Cardiac septum (tissue), 1 donor: ENCODE results near the gene GUCA1A. TPM values are rescaled to one million over a fixed set of nuclear protein-coding genes. Genes with fewer than 3 reads are reported as not detected.
"Not testable (repeated sequence)": the region's sequence is repeated elsewhere in the genome, so short reads cannot be mapped to it uniquely, and the experiment has no call there.

Experiments used
- DNase-seq: peaks from one replicate; pipeline ENCODE4 v3.0.0-alpha.2; 2020; ENCODE audit warnings: low spot score
- intact Hi-C: fragments of 100-400 bp; cut with DNase I; formaldehyde crosslinking; loops from one replicate; pipeline ENCODE4 v1.14.0; 2022
- total RNA-seq: library from RNA; stranded (reverse); fragmentation: NEBNext Ultra II Directional; extraction: Animal tissue kit (Norgen Biotek cat#: 25700); gene quantifications from one replicate; pipeline ENCODE4 v1.2.1, GENCODE V29; 2021
- donor health status: DM: no; HTN: no; CAD: no.

GUCA1A gene
- total RNA-seq, 1 donor from 2014 or later = not detected

DNA sequence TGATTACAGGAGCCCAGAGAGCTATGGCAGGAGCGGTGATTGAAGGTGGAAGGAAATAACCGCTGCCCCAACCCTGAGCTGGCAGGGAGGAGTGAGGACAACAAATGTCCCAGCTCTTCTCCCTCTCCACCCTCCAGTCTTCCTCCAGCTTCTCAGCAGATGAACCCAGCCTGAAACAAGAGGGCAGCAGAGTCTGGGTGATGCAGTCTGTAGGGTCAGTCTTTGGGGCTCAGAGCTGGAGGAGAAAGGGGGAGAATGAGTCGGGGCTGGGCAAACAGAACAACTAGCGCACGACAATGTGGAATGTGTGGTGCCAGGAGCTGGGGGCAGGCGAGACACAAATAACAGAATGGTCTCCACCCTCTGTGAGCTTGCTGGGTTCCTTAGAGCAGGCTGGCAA lies 4.5 kb upstream of the GUCA1A start:
- no peak for DNase-seq
- intact Hi-C loops = no loop called here

DNA sequence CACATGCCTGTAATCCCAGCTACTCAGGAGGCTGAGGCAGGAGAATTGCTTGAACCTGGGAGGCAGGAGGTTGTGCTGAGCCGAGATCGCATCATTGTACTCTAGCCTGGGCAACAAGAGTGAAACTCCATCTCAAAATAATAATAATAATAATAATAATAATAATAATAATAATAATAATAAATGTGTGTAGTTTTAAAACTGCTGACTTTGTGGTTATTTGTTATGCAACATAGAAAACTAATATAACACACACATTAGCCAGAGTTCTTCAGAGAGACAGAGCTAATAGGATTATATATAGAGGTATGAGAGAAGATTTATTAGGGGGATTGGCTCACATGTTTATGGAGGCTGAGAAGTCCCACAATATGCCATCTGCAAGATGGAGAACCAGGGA lies 3.4 kb upstream of the GUCA1A start:
- intact Hi-C loops = not testable (repeated sequence)

DNA sequence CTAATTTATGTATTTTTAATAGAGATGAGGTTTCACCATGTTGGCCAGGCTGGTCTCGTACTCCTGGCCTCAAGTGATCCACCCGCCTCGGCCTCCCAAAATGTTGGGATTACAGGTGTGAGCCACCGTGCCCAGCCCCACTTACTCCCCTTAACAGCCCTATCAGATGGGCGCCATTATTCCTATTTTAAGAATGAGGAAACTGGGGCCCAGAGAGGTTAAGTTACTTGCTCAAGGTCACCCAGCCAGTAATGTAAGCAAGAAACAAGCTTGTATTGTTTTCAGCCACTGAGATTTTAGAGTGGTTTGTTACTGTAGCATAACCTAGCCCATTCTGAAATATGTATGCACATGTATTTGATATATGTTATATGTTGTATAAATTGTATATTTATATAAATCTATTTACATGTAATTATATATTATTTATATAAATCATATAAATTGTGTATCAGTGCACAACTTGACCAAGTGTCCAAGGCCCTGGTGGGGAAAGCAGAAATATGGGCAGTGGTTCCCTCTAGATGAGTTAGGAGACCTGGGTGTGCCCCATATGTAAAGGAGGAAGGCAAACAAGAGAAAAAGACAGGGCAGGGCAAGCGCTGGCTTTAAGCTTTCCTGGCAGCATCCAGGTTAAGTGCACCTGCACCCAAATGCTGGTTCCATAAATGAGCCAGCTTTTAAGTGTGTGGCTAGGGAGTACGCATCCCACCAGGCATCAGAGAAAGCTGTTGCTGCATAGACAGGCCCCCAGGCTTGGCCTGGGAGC lies 1.2 kb upstream of the GUCA1A start:
- intact Hi-C loops = no loop called here
- no peak for DNase-seq

More for the DNA sequence above, 3.4 kb upstream of the GUCA1A start:
- not testable (repeated sequence) for DNase-seq

DNA sequence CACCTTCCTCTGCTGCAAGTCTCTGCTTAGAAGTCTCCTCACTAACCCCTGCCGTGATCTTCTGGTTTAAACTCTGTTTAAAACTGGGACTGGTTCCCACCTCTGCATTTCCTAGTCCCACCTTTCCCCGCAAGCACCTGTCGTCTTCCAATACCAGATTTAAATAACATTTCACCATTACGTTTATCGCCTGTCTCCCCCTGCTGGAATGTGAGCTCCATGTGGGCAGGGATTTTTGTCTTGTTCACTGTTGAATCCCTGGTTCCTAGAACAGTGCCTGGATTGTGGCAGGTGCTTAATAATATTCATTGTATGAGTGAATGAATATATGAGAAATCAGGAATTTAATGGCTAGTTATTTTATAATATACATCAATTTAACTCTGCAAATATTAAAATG lies 2.7 kb downstream of the GUCA1A start:
- DNase-seq = no peak
- intact Hi-C loops = no loop called here

GRCh38 chr6:42176981-42177380 lies 3.8 kb downstream of the GUCA1A start:
- DNase-seq = no peak
- intact Hi-C loops = no loop called here

GRCh38 chr6:42177514-42178364 lies 4.6 kb downstream of the GUCA1A start:
- DNase-seq = no peak
- intact Hi-C loops = no loop called here

GRCh38 chr6:42179261-42179944 lies 6.2 kb downstream of the GUCA1A start:
- DNase-seq = no peak
- intact Hi-C loops = no loop called here

- intact Hi-C loops = no loop called here
- DNase-seq = no peak
These were observed 6.8 kb downstream of the GUCA1A start for GRCh38 chr6:42179945-42180313.

DNA sequence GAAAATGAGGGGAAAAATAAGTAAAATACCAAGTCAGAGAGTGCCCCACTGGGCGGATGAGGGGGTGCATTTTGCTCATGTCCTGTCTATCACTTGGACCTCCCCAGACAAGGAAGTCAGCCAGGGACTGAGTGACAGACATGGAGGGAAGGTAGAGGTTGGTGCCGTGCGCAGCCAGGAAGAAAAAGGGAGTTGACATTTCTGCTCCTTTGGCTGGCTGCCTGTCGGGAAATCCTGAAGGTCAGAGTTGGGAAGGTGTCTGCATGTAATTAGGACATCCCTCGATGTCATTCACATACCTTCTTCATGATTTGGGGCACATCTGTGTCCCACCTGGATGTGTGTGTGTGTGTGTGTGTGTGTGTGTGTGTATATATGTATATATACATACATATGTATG lies 8.9 kb downstream of the GUCA1A start:
- intact Hi-C loops = no loop called here
- no peak for DNase-seq

DNA sequence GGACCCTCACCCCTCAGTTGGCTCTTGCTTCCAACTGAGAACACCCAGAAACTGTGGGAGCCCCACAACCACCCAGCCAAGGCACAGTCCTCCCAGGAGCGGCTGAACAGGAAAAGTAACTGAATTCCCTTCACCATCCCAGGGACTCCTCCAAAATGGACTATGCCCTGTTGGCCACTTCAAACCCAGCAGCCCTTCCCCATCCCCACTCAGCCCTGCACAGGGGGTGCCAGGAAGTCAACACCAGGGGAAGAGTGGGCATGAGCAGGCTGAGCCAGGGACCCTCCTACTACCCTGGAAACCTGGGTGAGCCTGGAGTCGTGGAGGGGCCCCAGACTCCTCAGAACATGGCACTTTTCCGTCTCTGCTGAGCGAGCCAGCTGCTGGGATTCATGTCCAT lies 11.3 kb downstream of the GUCA1A start:
- DNase-seq = no peak
- intact Hi-C loops = no loop called here

GRCh38 chr6:42185597-42185996 lies 12.4 kb downstream of the GUCA1A start:
- DNase-seq = no peak
- intact Hi-C loops = no loop called here

GRCh38 chr6:42188406-42188805 lies 15.2 kb downstream of the GUCA1A start:
- DNase-seq = no peak
- intact Hi-C loops = no loop called here

DNA sequence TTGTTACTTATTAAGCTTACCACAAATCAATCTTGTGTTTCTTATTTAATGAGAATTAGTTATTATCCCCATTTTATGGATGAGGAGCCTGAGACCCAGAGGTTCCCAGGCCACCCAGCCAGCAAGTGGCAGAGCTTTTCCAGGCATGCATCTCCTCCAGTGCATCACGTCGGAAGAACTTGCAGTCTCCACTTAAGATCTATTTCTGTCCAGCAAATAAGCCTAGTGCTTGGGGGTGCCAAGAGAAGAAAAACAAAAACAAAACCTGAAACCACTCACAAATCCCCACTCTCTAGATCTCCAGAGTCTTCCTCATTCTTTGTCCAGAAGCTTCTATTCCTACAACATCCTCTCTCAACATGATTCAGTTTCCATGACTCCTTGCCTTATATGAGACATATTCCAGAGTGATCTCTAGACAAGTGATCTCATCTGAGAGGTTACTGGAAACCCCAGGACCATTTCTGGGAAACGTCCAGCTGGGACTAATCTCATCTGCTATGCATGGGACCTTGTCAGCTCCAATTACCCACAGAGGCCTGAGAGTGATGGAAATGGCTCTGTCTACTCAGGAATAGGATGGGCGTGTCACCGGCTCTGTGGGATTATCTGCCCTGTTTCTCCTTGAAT lies 17.5 kb downstream of the GUCA1A start:
- no peak for DNase-seq
- intact Hi-C loops = no loop called here

DNA sequence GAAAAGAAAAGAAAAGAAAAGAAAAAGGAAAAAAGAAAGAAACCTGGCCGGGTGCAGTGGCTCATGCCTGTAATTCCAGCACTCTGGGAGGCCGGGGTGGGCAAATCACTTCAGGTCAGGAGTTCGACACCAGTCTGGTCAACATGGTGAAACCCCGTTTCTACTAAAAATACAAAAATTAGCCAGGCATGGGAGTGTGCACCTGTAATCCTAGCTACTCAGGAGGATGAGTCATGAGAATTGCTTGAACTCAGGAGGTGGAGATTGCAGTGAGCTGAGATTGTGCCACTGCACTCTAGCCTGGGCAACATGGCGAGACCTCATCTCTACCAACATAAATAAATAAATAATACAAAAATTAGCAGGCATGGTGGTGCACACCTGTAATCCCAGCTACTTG lies 19.2 kb downstream of the GUCA1A start:
- intact Hi-C loops, DNase-seq: not testable (repeated sequence)

GRCh38 chr6:42193491-42193894 lies 20.3 kb downstream of the GUCA1A start:
- intact Hi-C loops = no loop called here
- no peak for DNase-seq

- no peak for DNase-seq
- intact Hi-C loops = no loop called here
These were observed 20.9 kb downstream of the GUCA1A start for GRCh38 chr6:42194056-42194455.

DNA sequence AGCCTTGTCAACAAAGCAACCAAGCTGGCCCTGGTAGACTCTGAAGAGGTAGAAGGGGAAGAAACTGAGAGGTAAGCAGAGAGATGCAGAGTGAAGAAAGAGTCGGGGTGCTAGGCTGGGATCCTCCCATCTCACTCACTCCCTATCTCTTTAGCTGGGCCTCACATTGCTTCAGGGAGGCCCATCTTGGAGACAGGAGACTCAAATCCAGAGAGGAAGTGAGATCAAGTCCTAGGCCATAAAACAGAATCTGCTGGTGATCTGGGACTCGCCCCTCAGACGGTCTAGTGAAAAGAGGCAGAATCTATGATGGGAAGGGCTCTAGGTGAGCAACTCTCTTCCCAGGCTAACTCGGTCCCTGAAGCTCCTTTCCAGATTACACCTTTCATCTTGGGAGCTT lies 22.3 kb downstream of the GUCA1A start:
- DNase-seq = no peak
- intact Hi-C loops = no loop called here

DNA sequence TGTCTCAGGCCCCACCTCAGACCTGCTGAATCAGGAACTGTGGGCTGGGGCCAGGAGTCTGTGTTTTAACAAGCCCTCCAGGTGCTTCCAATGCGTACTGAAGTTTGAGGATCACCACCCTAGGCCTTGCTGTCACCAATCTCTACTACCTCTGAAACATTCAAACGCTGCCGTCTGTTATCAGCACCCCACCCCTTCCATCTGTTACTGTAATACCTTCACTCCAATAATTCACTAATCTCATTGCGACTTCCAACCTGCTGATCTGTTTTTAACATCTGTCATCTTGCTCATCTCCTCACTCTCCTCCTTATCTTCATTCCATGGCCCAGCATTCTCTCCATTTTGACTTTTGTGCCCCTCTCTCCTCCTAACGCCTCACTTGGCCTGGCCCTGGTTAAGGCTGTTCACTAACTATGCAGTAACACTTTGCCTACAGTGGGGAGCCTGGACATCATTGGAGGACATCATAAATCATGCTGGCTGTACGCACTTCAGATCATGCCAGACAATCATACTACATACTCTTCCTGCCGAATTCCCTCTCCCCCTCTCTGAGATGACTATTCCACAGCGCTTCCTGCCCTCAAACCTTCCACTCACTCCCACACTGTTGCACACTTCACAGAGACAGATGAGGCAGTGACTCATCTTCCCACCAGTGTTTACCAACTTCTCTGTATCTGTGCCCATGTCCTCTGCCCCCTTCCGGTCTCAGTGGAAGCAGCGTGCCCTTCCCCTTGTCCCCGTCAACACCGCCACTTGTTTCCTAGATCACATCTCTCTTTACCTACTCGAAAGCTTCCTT lies 24.6 kb downstream of the GUCA1A start:
- no peak for DNase-seq
- intact Hi-C loops = no loop called here
